Naive B cell (primary cell): Measurements from ENCODE around the gene PCDHA6. TPM values are rescaled to one million over a fixed set of nuclear protein-coding genes. Genes with fewer than 3 reads are reported as not detected.
"Not testable (repeated sequence)": the region's sequence is repeated elsewhere in the genome, so short reads cannot be mapped to it uniquely, and the experiment has no call there.

Source experiments
- ATAC-seq, 2 donors: fragments of 150-1000 bp; cut with Tn5 transposase; 2 replicates each; pipeline ENCODE4 v1.10.0; 2021; ENCODE audit warnings: low read depth in 2 of 2, mild to moderate bottlenecking in 2 of 2, moderate library complexity in 2 of 2
- DNase-seq: peaks from one replicate; pipeline ENCODE4 v3.0.0; 2022
- H3K27ac Mint-ChIP-seq, 6 donors: one replicate each; pipeline ENCODE4 v1.8.0; 2020 to 2022; ENCODE audit warnings: mild to moderate bottlenecking in 6 of 6, mixed read lengths in 6 of 6, moderate library complexity in 5 of 6, inconsistent platforms in 2 of 6
- H3K27me3 Mint-ChIP-seq, 3 donors: one replicate each; pipeline ENCODE4 v1.8.0; 2021 to 2022; ENCODE audit warnings: mixed read lengths in 3 of 3, mild to moderate bottlenecking in 1 of 3
- H3K36me3 Mint-ChIP-seq, 2 donors: one replicate each; pipeline ENCODE4 v1.8.0; 2020 to 2022; ENCODE audit warnings: mixed read lengths in 2 of 2, inconsistent platforms in 1 of 2, mild to moderate bottlenecking in 1 of 2
- H3K4me1 Mint-ChIP-seq, 3 donors: one replicate each; pipeline ENCODE4 v1.8.0; 2020 to 2022; ENCODE audit warnings: mixed read lengths in 3 of 3, inconsistent platforms in 1 of 3, mild to moderate bottlenecking in 1 of 3, moderate library complexity in 1 of 3
- H3K4me3 Mint-ChIP-seq, 8 donors: one replicate each; pipeline ENCODE4 v1.8.0; 2020 to 2022; ENCODE audit warnings: mild to moderate bottlenecking in 8 of 8, mixed read lengths in 8 of 8, moderate library complexity in 8 of 8, inconsistent platforms in 2 of 8
- H3K9me3 Mint-ChIP-seq, 7 donors: one replicate each; pipeline ENCODE4 v1.8.0; 2020 to 2022; ENCODE audit warnings: mixed read lengths in 7 of 7, mild to moderate bottlenecking in 5 of 7, inconsistent platforms in 2 of 7, moderate library complexity in 1 of 7
- polyA plus RNA-seq, 6 donors: library from polyadenylated mRNA; unstranded; fragments of 300-500 nt; fragmentation: Illumina TruSeq; gene quantifications; one replicate each; pipeline ENCODE4 v1.2.3, GENCODE V29; 2021; ENCODE audit warnings: low read depth in 6 of 6

PCDHA6 gene
- polyA plus RNA-seq, 6 donors from 2014 or later = not detected

DNA sequence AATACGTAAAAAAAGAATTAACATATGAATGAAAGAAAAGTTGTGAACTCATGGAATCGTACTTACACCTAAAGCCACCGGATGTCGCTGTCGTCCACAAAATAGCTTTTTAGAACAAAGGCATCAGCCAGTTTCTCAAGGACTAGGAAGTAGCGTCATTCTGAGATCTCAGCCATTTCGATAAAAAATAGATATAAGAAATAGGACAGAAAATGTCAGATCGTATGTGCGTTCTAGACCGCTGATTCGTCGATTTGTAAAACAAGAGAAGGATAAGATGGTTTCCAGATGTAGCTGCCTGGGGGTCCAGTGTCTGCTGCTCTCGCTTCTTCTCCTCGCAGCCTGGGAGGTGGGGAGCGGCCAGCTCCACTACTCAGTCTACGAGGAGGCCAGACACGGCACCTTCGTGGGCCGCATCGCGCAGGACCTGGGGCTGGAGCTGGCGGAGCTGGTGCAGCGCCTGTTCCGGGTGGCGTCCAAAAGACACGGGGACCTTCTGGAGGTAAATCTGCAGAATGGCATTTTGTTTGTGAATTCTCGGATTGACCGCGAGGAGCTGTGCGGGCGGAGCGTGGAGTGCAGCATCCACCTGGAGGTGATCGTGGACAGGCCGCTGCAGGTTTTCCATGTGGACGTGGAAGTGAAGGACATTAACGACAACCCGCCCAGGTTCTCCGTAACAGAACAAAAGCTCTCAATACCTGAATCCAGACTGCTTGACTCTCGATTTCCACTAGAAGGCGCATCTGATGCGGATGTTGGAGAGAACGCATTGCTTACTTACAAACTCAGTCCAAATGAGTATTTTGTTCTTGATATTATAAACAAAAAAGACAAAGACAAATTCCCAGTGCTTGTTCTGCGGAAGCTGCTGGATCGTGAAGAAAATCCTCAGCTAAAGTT is 28.3 kb downstream of the PCDHA6 start, which contains the start of gene PCDHA10:
Gene PCDHA10, plus strand, starts transcription at position 126 of the 903 bp plus-strand sequence. Its CDS starts 152 bp downstream, at position 278.
- H3K4me1 Mint-ChIP-seq = no peaks in the 10 kb centered on the region
- ATAC-seq (no peak), DNase-seq (no peak)
- peak within 1 kb of the TSS in 1 of 8 donors; percentile 59 for H3K4me3 Mint-ChIP-seq
- H3K36me3 Mint-ChIP-seq = peaks cover 0 to 9% of the 10 kb centered on the region in 2 donors
- peaks cover 0 to 24% (median 7%) of the 10 kb centered on the region in 7 donors for H3K9me3 Mint-ChIP-seq
- H3K27ac Mint-ChIP-seq = peak within 1 kb of the TSS in 1 of 6 donors; percentile 51
- H3K27me3 Mint-ChIP-seq = peaks cover 17 to 26% (median 26%) of the 10 kb centered on the region in 3 donors

DNA sequence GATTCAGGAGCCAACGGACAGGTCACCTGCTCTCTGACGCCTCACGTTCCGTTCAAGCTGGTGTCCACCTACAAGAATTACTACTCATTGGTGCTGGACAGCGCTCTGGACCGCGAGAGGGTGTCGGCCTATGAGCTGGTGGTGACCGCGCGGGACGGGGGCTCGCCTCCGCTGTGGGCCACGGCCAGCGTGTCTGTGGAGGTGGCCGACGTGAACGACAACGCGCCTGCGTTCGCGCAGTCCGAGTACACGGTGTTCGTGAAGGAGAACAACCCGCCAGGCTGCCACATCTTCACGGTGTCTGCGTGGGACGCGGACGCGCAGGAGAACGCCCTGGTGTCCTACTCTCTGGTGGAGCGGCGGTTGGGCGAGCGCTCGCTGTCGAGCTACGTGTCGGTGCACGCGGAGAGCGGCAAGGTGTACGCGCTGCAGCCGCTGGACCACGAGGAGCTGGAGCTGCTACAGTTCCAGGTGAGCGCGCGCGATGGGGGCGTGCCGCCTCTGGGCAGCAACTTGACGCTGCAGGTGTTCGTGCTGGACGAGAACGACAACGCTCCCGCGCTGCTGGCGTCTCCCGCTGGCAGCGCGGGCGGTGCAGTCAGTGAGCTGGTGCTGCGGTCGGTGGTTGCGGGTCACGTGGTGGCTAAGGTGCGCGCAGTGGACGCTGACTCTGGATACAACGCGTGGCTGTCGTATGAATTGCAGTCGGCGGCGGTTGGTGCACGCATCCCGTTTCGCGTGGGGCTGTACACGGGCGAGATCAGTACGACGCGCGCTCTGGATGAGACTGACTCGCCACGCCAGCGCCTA is 29.6 kb downstream of the PCDHA6 start:
- peaks cover 17 to 26% (median 26%) of the 10 kb centered on the region in 3 donors for H3K27me3 Mint-ChIP-seq

DNA sequence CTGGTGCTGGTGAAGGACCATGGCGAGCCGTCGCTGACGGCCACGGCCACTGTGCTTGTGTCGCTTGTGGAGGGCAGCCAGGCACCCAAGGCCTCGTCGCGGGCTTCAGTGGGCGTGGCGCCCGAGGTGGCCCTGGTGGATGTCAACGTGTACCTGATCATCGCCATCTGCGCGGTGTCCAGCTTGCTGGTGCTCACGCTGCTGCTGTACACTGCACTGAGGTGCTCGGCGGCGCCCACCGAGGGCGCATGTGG is 30.2 kb downstream of the PCDHA6 start:
- DNase-seq (no peak), ATAC-seq (no peak)
- H3K27me3 Mint-ChIP-seq = peaks cover 15 to 26% (median 25%) of the 10 kb centered on the region in 3 donors
- H3K36me3 Mint-ChIP-seq = peaks cover 5 to 9% of the 10 kb centered on the region in 2 donors
- peaks cover 0 to 38% (median 11%) of the 10 kb centered on the region in 7 donors for H3K9me3 Mint-ChIP-seq
- no peaks in the 10 kb centered on the region for H3K4me1 Mint-ChIP-seq
- no peak overlapping the region for H3K4me3 Mint-ChIP-seq
- H3K27ac Mint-ChIP-seq = no peak overlapping the region

More for the DNA sequence above, 29.6 kb downstream of the PCDHA6 start:
- DNase-seq = no peak
- H3K9me3 Mint-ChIP-seq = peaks cover 0 to 38% (median 11%) of the 10 kb centered on the region in 7 donors
- H3K4me3 Mint-ChIP-seq = peak overlapping the region in 1 of 8 donors; percentile 35
- peaks cover 5 to 9% of the 10 kb centered on the region in 2 donors for H3K36me3 Mint-ChIP-seq
- no peaks in the 10 kb centered on the region for H3K4me1 Mint-ChIP-seq
- H3K27ac Mint-ChIP-seq = no peak overlapping the region
- ATAC-seq = no peak

DNA sequence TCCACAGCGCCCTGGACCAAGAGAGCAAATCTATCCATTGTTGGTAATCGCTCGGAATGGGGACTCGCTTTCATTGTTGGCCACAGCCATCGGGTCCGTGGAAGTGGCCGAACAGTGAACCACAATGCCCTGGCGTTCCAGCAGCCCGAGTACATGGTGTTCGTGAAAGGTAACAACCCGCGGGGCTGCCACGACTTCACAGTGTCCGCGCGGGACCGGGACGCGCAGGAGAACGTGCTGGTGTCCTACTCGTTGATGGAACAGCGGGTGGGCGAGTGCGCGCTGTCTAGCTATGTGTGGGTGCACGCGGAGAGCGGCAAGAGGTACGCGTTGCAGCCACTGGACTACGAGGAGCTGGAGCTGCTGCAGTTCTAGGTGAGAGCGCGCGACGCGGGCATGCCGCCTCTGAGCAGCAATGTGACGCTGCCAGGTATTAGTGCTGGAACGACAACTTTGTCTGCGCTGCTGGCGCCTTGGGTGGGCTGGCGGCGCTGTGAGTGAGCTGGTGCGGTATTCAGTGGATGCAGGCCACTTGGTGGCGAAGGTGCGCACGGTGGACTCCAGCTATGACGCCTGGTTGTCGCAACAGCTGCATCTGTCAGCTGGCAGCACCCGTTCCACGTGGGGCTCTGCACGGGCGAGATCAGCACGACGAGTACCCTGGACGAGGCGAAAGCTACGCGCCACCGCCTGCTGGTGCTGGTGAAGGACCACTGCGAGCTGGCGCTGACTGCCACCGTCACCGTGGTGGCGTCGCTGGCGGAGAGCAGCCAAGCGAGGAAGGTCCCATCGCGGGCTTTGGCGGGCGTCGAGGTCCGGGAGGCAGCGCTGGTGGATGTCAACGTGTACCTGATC is 34.9 kb downstream of the PCDHA6 start:
- ATAC-seq (no peak), DNase-seq (no peak)
- Mint-ChIP-seq H3K27me3 (peaks cover 8 to 18% (median 10%) of the 10 kb centered on the region in 3 donors), H3K9me3 (peaks cover 0 to 32% (median 11%) of the 10 kb centered on the region in 7 donors), H3K4me3 (no peak overlapping the region), H3K27ac (no peak overlapping the region), H3K36me3 (peaks cover 0 to 5% of the 10 kb centered on the region in 2 donors), H3K4me1 (no peaks in the 10 kb centered on the region)

GRCh38 chr5:140868721-140869554 is 41.2 kb downstream of the PCDHA6 start, which contains the start of gene PCDHA11:
Gene PCDHA11 (plus strand): TSS chr5:140868957. CDS start chr5:140869104, 147 bp downstream.
- Mint-ChIP-seq H3K4me1 (peaks cover 0 to 2% (median 0%) of the 10 kb centered on the region in 3 donors), H3K36me3 (peaks cover 0 to 4% of the 10 kb centered on the region in 2 donors), H3K27me3 (peaks cover 8 to 17% (median 15%) of the 10 kb centered on the region in 3 donors), H3K4me3 (peak within 1 kb of the TSS in 1 of 8 donors; percentile 4), H3K27ac (peak within 1 kb of the TSS in 1 of 6 donors; percentile 51), H3K9me3 (peaks cover 0 to 28% (median 15%) of the 10 kb centered on the region in 7 donors)
- DNase-seq (no peak), ATAC-seq (no peak)

GRCh38 chr5:140869555-140869886 is 41.8 kb downstream of the PCDHA6 start:
- ATAC-seq (no peak), DNase-seq (no peak)
- Mint-ChIP-seq H3K27me3 (peaks cover 3 to 23% (median 12%) of the 10 kb centered on the region in 3 donors), H3K9me3 (peaks cover 0 to 30% (median 16%) of the 10 kb centered on the region in 7 donors), H3K27ac (peak overlapping the region in 1 of 6 donors; percentile 51), H3K36me3 (peaks cover 0 to 4% of the 10 kb centered on the region in 2 donors), H3K4me3 (peak overlapping the region in 1 of 8 donors; percentile 4), H3K4me1 (peaks cover 0 to 2% (median 0%) of the 10 kb centered on the region in 3 donors)

DNA sequence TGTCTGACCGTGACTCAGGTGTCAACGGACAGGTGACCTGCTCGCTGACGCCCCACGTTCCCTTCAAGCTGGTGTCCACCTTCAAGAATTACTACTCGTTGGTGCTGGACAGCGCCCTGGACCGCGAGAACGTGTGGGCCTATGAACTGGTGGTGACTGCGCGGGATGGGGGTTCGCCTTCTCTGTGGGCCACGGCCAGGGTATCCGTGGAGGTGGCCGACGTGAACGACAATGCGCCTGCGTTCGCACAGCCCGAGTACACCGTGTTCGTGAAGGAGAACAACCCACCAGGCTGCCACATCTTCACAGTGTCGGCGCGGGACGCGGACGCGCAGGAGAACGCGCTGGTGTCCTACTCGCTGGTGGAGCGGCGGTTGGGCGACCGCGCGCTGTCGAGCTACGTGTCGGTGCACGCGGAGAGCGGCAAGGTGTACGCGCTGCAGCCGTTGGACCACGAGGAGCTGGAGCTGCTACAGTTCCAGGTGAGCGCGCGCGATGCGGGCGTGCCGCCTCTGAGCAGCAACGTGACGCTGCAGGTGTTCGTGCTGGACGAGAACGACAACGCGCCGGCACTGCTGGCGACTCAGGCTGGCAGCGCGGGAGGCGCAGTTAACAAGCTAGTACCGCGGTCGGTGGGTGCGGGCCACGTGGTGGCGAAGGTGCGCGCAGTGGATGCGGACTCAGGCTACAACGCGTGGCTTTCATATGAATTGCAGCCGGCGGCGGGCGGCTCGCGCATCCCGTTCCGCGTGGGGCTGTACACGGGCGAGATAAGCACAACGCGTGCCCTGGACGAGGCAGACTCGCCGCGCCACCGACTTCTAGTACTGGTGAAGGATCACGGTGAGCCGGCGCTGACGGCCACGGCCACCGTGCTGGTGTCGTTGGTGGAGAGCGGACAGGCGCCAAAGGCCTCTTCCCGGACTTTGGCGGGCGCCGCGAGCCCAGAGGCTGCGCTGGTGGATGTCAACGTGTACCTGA is 42.8 kb downstream of the PCDHA6 start:
- ATAC-seq (no peak), DNase-seq (no peak)
- no peak overlapping the region for H3K4me3 Mint-ChIP-seq
- H3K27me3 Mint-ChIP-seq = peaks cover 0 to 24% (median 17%) of the 10 kb centered on the region in 3 donors
- H3K4me1 Mint-ChIP-seq = peaks cover 0 to 2% (median 0%) of the 10 kb centered on the region in 3 donors
- peaks cover 0 to 37% (median 24%) of the 10 kb centered on the region in 7 donors for H3K9me3 Mint-ChIP-seq
- no peak overlapping the region for H3K27ac Mint-ChIP-seq
- H3K36me3 Mint-ChIP-seq = peaks cover 0 to 4% of the 10 kb centered on the region in 2 donors

DNA sequence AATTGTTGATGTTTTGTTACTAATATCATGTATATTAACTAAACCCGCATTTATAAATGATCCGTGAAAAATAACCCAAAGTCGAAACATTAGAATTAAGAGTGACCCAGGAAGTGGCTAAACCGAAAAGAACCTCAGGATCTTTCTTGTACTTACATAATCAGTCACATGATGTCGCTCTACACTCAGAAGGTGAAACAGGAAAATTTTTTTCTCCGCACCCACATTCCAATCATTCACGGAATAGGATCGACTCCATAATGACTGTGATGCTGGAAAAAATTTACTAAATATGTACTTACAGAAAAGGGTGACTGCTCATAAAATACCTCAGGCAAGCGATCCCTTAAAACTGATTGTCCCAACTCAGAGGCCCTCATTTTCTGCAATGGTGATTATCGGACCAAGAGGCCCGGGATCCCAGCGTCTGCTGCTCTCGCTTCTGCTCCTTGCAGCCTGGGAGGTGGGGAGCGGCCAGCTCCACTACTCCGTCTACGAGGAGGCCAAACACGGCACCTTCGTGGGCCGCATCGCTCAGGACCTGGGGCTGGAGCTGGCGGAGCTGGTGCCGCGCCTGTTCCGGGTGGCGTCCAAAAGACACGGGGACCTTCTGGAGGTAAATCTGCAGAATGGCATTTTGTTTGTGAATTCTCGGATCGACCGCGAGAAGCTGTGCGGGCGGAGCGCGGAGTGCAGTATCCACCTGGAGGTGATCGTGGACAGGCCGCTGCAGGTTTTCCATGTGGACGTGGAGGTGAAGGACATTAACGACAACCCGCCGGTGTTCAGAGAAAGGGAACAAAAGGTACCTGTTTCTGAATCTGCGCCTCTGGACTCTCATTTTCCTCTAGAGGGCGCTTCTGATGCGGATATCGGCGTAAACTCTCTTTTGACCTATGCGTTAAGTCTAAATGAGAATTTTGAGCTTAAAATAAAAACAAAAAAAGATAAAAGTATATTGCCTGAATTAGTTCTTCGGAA is 47.6 kb downstream of the PCDHA6 start, which contains the start of gene PCDHA12:
Gene PCDHA12, plus strand, starts transcription at position 224 of the 981 bp plus-strand sequence. Its CDS starts 165 bp downstream, at position 389.
- no peak for ATAC-seq
- Mint-ChIP-seq H3K27ac (peak within 1 kb of the TSS in 2 of 6 donors; percentile 27 to 71), H3K9me3 (peaks cover 3 to 51% (median 33%) of the 10 kb centered on the region in 7 donors), H3K4me3 (peak within 1 kb of the TSS in 2 of 8 donors; percentile 10 to 13), H3K36me3 (peaks cover 4 to 8% of the 10 kb centered on the region in 2 donors), H3K27me3 (peaks cover 19 to 39% (median 29%) of the 10 kb centered on the region in 3 donors), H3K4me1 (no peaks in the 10 kb centered on the region)
- DNase-seq = no peak

DNA sequence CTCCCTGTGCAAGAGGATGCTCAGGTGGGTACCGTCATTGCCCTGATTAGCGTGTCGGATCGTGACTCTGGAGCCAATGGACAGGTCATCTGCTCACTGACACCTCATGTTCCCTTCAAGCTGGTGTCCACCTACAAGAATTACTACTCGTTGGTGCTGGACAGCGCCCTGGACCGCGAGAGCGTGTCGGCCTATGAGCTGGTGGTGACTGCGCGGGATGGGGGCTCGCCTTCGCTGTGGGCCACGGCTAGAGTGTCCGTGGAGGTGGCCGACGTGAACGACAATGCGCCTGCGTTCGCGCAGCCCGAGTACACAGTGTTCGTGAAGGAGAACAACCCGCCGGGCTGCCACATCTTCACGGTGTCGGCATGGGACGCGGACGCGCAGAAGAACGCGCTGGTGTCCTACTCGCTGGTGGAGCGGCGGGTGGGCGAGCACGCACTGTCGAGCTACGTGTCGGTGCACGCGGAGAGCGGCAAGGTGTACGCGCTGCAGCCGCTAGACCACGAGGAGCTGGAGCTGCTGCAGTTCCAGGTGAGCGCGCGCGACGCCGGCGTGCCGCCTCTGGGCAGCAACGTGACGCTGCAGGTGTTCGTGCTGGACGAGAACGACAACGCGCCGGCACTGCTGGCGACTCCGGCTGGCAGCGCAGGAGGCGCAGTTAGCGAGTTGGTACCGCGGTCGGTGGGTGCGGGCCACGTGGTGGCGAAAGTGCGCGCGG is 48.9 kb downstream of the PCDHA6 start:
- Mint-ChIP-seq H3K27me3 (peaks cover 29 to 45% (median 40%) of the 10 kb centered on the region in 3 donors), H3K9me3 (peaks cover 9 to 62% (median 38%) of the 10 kb centered on the region in 7 donors), H3K36me3 (peaks cover 8 to 14% of the 10 kb centered on the region in 2 donors)
- DNase-seq, H3K4me3 Mint-ChIP-seq, H3K4me1 Mint-ChIP-seq, ATAC-seq, H3K27ac Mint-ChIP-seq: not testable (repeated sequence)

DNA sequence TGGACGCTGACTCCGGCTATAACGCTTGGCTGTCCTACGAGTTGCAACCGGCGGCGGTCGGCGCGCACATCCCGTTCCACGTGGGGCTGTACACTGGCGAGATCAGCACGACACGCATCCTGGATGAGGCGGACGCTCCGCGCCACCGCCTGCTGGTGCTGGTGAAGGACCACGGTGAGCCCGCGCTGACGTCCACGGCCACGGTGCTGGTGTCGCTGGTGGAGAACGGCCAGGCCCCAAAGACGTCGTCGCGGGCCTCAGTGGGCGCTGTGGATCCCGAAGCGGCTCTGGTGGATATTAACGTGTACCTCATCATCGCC is 49.5 kb downstream of the PCDHA6 start:
- peaks cover 31 to 50% (median 44%) of the 10 kb centered on the region in 3 donors for H3K27me3 Mint-ChIP-seq
- no peaks in the 10 kb centered on the region for H3K4me1 Mint-ChIP-seq
- no peak overlapping the region for H3K4me3 Mint-ChIP-seq
- H3K27ac Mint-ChIP-seq = no peak overlapping the region
- peaks cover 12 to 14% of the 10 kb centered on the region in 2 donors for H3K36me3 Mint-ChIP-seq
- H3K9me3 Mint-ChIP-seq = peaks cover 9 to 62% (median 37%) of the 10 kb centered on the region in 7 donors
- no peak for ATAC-seq
- no peak for DNase-seq
